Cardiac fibroblast (primary cell): ENCODE measurements around the gene SEZ6.
A peak's percentile ranks its signal among the peaks of the same experiment; 100 is the strongest.

Experiments
- DNase-seq, 2 donors: peaks; one replicate each; pipeline versions ENCODE4 v3.0.0 to v3.0.0-alpha.2; 2010; ENCODE audit warnings: low read depth in 2 of 2
- H3K4me3 ChIP-seq, 2 donors: replicated peaks in 1 of 2; 1 replicate in 1 of 2; 2 replicates in 1 of 2; pipeline ENCODE4 v1.5.1; 2011; ENCODE audit warnings: low read depth in 2 of 2, low read length in 2 of 2, mild to moderate bottlenecking in 2 of 2, moderate library complexity in 1 of 2
- TF ChIP-seq, protein P1 (sequence below): IDR thresholded peaks from one replicate; pipeline ENCODE4 v1.5.1; 2011; ENCODE audit warnings: low read depth, mild to moderate bottlenecking, low read length, inconsistent platforms

The SEZ6 gene

DNA sequence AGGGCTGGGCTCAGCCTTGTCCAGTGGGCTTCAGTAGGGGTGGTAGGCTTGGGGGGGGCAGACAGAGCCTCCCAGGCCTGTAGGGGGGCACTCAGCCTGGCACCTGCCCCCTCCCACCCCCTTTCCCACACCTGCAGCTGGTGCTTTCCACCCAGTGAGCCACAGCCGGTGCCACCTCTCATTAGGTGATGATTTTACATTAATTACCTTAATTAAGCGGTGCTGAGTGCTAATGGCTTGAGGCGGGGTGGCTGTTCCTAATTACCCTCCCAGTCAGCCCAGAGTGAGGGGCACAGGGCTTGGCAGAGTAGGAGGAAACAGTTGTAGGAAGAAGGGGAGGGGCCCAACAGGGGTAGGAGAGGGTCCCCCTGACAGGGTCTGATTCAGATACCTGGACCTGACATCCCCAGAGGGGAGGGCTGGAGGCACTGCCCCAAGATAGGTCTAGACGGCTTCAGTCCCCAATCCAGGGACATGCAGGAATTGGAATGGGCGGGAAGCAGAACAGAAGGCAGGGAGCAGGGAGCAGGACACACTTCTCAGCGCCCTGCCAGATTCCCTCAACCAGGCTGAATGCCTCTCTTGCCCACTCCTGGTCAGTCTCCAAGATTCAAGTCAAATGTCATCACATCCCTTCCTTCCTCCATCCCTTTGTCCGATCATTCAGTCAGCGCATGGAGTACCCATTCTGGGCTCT is 28.0 kb downstream of the SEZ6 start:
- TF ChIP-seq, protein P1, sequence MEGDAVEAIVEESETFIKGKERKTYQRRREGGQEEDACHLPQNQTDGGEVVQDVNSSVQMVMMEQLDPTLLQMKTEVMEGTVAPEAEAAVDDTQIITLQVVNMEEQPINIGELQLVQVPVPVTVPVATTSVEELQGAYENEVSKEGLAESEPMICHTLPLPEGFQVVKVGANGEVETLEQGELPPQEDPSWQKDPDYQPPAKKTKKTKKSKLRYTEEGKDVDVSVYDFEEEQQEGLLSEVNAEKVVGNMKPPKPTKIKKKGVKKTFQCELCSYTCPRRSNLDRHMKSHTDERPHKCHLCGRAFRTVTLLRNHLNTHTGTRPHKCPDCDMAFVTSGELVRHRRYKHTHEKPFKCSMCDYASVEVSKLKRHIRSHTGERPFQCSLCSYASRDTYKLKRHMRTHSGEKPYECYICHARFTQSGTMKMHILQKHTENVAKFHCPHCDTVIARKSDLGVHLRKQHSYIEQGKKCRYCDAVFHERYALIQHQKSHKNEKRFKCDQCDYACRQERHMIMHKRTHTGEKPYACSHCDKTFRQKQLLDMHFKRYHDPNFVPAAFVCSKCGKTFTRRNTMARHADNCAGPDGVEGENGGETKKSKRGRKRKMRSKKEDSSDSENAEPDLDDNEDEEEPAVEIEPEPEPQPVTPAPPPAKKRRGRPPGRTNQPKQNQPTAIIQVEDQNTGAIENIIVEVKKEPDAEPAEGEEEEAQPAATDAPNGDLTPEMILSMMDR, result no peak
- H3K4me3 ChIP-seq, result no peak overlapping the region
- no peak for DNase-seq

DNA sequence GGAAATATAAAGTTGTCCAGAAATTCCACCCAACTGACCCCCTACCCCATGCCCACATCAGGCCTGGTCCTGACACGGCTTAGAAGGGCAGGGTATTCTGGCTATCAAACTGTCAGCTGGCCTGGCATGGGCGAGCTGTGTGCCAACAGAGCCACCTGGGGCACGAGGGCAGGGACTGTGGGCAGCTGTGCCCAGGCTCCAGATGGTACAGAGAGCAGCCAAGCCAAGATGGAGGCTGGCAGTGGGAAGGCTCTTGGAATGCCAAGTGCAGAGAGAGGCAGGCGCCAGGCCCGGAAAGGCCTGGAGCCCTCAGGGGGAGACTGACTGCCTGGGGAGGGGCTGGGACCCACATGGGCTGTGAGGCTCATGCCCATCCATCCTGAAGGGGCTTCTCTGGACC is 30.2 kb downstream of the SEZ6 start:
- no peak overlapping the region for H3K4me3 ChIP-seq
- TF ChIP-seq, protein P1, result no peak
- DNase-seq, result no peak

DNA sequence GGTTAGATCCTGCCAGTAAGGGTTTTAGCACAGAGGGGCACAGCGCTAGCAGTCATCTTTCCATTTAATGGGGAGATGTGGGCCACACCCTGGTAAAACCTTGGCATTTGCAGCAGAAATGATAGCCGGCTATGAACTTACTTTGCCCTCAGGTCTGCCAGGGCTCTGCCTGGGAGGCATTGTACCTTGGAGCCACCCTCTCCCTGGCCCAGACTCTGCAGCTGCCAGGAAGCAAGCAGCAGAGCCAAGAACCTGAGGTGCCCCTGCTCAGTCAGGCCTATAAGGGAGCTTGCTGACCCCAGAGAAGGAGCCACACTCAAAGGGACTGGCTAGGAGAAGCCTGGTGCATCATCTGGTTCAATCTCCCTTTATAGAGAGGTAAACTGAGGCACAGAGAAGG is 30.8 kb downstream of the SEZ6 start:
- TF ChIP-seq, protein P1, result no peak
- no peak overlapping the region for H3K4me3 ChIP-seq
- no peak for DNase-seq

DNA sequence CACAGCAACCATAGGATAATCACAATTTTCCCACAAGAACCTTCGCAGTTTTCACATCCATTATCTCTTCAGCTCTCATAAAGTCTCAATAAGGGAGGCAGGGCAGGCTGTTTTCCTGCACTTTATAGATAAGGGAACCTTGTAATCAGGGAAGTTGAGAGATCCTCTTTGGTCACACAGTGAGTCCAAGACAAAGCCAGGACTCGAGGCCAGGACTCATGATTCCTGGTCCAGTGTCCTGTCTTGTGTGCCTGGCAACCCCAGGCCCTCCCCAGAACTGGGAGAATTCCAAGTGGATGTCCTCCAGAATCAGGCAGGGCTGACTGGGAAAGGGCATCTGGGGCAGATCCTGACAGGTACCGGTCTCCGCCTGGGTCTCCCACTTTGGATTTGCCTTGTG is 31.4 kb downstream of the SEZ6 start:
- no peak for DNase-seq
- TF ChIP-seq, protein P1, result no peak
- no peak overlapping the region for H3K4me3 ChIP-seq

DNA sequence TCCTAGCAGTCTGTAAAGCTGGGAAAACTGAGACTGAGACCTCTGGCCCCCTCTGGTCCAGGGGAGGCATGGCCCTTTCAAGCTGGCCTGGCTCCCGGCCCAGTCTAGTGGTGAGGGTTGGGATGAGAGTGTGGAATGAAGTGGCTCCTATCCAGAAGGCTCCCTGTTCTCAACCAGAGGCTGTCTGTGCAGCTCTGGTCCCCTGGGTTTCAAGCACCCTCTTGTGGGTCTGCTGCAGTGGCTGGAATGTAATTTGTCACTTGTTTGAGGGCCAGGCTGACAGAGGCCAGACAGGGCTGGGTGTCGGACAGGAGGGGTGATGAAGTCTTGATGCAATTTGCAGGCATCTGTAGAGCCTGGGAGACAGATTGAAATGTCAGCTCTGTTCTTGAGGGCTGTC is 32.4 kb downstream of the SEZ6 start:
- no peak overlapping the region for H3K4me3 ChIP-seq
- peak; percentile 14 to 71 for DNase-seq

DNA sequence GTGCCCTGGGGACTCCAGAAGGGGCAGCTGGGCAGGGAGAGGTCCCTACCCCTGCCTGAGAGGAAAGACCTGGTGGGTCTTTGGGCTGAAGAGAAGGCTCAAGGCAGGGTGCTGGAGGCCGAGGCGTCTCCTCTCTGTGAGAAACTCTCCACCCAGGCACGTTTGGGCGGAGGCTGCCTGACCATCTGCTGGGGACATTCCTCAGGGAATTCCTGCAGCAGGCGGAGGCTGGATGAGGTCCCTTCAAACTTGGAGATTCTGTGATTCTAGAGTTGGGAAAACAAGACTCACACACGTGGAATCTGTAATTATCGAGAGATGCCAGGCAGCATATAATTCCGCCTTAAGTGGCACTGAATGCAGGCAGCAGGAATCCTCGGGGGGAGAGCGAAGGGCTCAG is 33.4 kb downstream of the SEZ6 start:
- H3K4me3 ChIP-seq, result no peak overlapping the region
- no peak for DNase-seq
- TF ChIP-seq, protein P1, result no peak

More for the DNA sequence above, 32.4 kb downstream of the SEZ6 start:
- TF ChIP-seq, protein P1, result no peak

DNA sequence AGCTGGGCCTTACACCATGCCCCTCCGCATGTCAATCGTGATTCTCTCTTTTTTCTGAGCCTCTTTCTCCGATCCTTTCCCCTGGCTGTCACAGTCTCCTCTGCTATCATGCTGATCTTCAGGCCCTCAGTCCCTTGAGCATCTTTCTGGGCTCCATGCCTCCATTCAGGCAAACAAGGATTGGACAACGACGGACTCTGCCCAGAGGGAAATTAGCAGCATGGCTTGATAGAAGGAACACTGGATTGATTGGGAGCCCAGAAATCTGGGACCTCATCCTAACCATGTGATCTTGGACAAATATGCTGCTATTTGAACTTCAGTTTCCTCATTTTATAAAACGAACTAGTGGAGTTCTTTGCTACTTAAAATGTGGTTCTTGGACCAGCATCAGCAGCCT is 35.0 kb downstream of the SEZ6 start:
- H3K4me3 ChIP-seq, result no peak overlapping the region
- TF ChIP-seq, protein P1, result no peak
- no peak for DNase-seq
